GM19193 (cell line): Measurements from ENCODE around the gene STARD10.

Experiments used
- POLR2A ChIP-seq: IDR thresholded peaks from 4 replicates; pipeline ENCODE4 v1.6.1; 2011; ENCODE audit not compliant: insufficient read depth, insufficient read length; ENCODE audit errors: extremely low read depth

STARD10 gene

GRCh38 chr11:72829884-72830533 lies 36.2 kb upstream of the STARD10 start:
- TF ChIP-seq POLR2A: peak; percentile 44

- no peak for TF ChIP-seq POLR2A
Observed at GRCh38 chr11:72829178-72829577, 35.3 kb upstream of the STARD10 start.

DNA sequence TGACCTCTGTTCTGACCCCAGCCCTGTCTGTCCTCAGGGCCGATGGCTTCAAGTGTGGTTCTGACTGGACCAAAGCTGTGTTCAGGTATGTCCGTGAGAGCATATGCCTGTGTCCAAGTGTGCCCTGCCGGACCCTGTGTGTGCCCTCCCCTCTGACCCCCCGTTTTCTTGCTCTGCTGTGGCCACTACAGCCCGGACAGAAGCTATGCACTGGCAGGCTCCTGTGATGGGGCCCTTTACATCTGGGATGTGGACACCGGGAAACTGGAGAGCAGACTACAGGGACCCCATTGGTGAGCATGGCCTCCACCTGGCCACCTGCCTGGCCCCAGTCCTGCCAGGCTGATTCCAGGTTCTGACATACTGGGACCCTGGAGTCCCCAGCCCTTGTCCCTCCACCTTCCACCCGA lies 34.9 kb upstream of the STARD10 start:
- no peak for TF ChIP-seq POLR2A

DNA sequence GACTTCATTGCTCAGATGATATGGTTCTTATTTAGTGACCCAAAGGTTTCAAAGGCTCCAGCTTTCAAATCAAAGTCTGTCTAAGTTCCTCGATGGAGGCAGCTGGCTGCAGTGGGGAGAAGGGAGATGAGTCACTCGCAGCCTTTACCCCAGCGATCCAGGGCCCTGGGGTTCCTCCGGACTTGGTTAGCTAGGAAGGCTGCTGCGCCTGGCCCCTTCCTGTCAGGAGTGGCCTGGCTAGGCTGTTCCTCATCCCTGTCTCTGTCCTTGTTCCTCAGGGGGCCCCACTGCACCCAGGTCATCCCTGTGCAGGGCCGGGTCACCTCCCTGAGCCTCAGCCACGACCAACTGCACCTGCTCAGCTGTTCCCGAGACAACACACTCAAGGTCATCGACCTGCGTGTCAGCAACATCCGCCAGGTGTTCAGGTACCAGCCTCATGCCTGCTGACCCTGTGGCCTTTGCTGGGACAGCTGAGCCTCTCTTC lies 34.3 kb upstream of the STARD10 start:
- no peak for TF ChIP-seq POLR2A

- no peak for TF ChIP-seq POLR2A
Observed at GRCh38 chr11:72826942-72827480, 33.2 kb upstream of the STARD10 start.

DNA sequence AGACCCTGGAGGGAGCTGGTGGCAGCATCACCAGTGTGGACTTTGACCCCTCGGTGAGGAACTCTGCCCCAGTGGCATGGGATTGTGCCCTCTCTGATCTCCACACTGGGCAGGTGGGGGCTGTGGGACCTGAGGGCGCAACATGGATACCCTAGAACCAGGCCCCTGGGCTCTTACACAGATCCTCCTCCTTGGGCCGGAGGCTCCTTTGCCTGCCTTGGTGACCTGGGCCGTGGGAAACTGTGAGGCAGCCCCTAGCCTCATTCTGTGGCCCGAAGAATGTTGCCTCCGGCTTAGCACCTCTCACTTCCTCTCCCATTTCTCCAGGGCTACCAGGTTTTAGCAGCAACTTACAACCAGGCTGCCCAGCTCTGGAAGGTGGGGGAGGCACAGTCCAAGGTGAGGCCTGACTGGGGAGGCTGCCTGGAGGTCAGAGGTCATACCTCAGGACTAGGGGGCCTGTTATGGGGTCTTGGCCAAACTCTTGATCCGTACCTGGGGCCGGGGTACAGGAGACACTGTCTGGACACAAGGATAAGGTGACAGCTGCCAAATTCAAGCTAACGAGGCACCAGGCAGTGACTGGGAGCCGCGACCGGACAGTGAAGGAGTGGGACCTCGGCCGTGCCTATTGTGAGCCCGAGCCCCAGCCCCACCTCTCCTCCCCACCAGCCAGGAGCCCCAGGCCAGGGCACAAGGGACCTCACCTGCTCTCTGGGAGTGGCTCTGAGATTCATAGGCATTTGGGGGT lies 32.5 kb upstream of the STARD10 start:
- no peak for TF ChIP-seq POLR2A

DNA sequence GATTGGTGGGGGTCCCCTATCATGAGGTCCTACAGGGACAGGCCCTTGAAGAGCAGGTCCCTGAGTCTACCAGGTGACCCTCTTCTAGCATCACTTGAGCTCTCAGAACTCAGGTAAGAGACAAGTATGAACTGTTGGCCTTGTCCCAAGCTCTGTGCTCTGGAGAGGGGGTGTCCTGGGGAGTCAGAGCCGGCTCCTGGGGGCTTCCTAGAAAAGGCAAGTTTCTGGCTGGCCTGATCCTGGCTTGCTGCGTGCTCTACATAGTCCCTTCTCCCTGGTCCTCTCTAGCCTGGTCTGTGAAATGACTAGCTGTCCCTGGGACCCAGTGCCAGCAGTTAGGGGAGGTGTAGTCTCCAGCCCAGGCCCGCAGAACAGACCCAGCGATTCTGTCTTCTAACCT lies 31.8 kb upstream of the STARD10 start:
- TF ChIP-seq POLR2A: no peak

- TF ChIP-seq POLR2A: peak; percentile 25
Observed at GRCh38 chr11:72824811-72825505, 31.1 kb upstream of the STARD10 start.

DNA sequence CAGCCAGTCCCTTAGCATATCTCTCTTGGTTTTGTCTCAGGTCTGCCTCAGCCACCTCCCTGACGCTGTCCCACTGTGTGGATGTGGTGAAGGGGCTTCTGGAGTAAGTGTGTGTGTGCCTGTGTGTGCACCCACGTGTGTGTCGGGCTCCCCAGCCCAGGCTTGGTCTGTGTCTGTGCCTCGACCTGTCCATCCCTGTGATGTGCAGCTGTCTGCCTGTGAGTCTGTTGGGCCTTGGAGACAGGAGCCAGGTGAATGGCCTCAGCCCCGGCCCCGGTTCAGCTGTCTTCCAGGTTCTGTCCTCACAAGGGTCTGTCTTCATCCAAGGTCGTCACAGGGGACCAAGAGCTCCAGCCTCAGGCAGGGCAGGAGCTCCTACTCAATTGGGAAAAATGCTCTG lies 30.2 kb upstream of the STARD10 start:
- TF ChIP-seq POLR2A: peak; percentile 33

- TF ChIP-seq POLR2A: peak; percentile 39
Observed at GRCh38 chr11:72823105-72823804, 29.4 kb upstream of the STARD10 start.

- peak; percentile 30 for TF ChIP-seq POLR2A
Observed at GRCh38 chr11:72821920-72822799, 28.3 kb upstream of the STARD10 start.

DNA sequence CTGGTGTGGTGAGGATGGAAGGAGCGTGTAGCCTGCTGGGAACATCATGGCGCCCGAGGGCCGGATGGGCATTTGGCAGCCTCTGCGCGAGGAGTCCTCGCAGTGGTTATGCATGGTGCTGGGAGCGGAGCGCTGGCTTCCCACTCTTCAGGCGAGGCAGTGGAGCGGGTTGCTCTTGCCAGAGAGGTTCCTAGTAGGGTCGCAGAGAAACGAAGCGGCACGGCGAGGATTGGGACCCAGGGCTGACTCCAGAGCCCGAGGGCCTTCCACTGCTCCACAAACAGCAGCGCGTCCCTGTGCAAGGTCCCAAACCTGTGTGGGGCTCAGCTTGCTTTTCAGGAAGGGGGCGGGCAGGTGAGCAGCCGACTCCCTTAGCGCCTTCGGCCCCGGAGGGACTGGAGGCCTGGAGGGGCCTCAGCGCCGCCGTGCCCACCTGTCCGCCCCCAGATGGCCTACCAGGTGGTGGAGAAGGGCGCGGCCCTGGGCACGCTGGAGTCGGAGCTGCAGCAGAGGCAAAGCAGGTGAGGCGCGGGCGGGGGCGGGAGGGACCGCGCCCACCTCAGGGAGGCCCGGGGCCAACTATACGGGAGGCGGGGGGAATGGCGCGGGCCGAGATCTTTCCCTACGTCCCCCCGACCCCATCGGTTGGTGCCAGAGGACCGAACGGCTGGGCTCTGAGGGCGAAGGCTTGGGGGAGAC lies 27.5 kb upstream of the STARD10 start:
- no peak for TF ChIP-seq POLR2A

- TF ChIP-seq POLR2A: no peak
Observed at GRCh38 chr11:72820439-72821139, 26.7 kb upstream of the STARD10 start.

- TF ChIP-seq POLR2A: no peak
Observed at GRCh38 chr11:72818971-72819370, 25.1 kb upstream of the STARD10 start.
